Transverse colon (tissue), 4 donors: Measurements from ENCODE around the gene GPX4. TPM values are rescaled to one million over a fixed set of nuclear protein-coding genes. Genes with fewer than 3 reads are reported as not detected.

ENCODE experiments used
- DNase-seq: peaks from one replicate; pipeline ENCODE4 v3.0.0-alpha.2; 2019
- H3K27ac ChIP-seq, 4 donors: fragments of 200-600 bp; sonication (generic); 2 replicates each; pipeline ENCODE4 v1.5.1; 2016 to 2018; ENCODE audit warnings: inconsistent platforms in 4 of 4
- H3K27me3 ChIP-seq: fragments of 200-600 bp; sonication (generic); 2 replicates; pipeline ENCODE4 v1.5.1; 2017; ENCODE audit warnings: inconsistent platforms
- H3K36me3 ChIP-seq, 4 donors: fragments of 200-600 bp; sonication (generic); 2 replicates each; pipeline ENCODE4 v1.5.1; 2017 to 2019; ENCODE audit warnings: inconsistent platforms in 4 of 4
- H3K4me1 ChIP-seq, 4 donors: fragments of 200-600 bp; sonication (generic); 2 replicates each; pipeline ENCODE4 v1.5.1; 2017 to 2020; ENCODE audit warnings: inconsistent platforms in 4 of 4
- H3K4me3 ChIP-seq, 4 donors: fragments of 200-600 bp; sonication (generic); 1 replicate in 1 of 4; 2 replicates in 3 of 4; pipeline versions ENCODE4 v1.5.1 to v1.6.1; 2017 to 2019; ENCODE audit warnings: inconsistent platforms in 4 of 4
- H3K9me3 ChIP-seq, 2 donors: fragments of 200-600 bp; sonication (generic); 2 replicates each; pipeline ENCODE4 v1.5.1; 2017 to 2019; ENCODE audit warnings: inconsistent platforms in 2 of 2
- EP300 ChIP-seq: sonication (generic); formaldehyde crosslinking; IDR thresholded peaks from one replicate; pipeline ENCODE4 v1.6.1; 2017; ENCODE audit warnings: antibody characterized with exemption, low read depth
- POLR2A ChIP-seq: fragments of 450-650 bp; IDR thresholded peaks from one replicate; pipeline ENCODE4 v1.6.1; 2016; ENCODE audit warnings: antibody characterized with exemption, mild to moderate bottlenecking, moderate library complexity
- POLR2AphosphoS5 ChIP-seq, 3 donors: sonication (generic); formaldehyde crosslinking; IDR thresholded peaks; one replicate each; pipeline ENCODE4 v1.6.1; 2016; ENCODE audit warnings: antibody characterized with exemption in 3 of 3
- WGBS, 2 donors: methylation state at CpG; one replicate each; pipeline ENCODE4 v1.1.5; 2018; ENCODE audit warnings: low coverage in 1 of 2; 5-methylcytosine and 5-hydroxymethylcytosine counted together
- in situ Hi-C, 4 donors: fragments of 200-750 bp; cut with MboI; loops; one replicate each; pipeline versions ENCODE4 v1.15.0 to v1.15.1; 2017; ENCODE audit warnings: low sequenced_read_pairs in 3 of 4, low pct_ligation_motif_present in 1 of 4, low pct_unique_long_range_greater_than_20kb in 1 of 4
- intact Hi-C: fragments of 100-400 bp; cut with DNase I; formaldehyde crosslinking; loops from one replicate; pipeline ENCODE4 v1.15.1; 2023; ENCODE audit warnings: low total_unique reads
- total RNA-seq, 4 donors: library from RNA; depleted of rRNA; stranded (reverse); fragments of >200 nt; gene quantifications; one replicate each; pipeline ENCODE4 v1.1.0, GENCODE V29; 2016
- TF ChIP-seq, protein P1 (sequence below), 5 experiments: fragments of 200-600 bp in 3 of 5; fragments of 450-650 bp in 2 of 5; sonication (generic) in 3 of 5; IDR thresholded peaks; 1 replicate in 2 of 5; 2 replicates in 3 of 5; pipeline ENCODE4 v1.5.1; 2016 to 2017; ENCODE audit warnings: antibody characterized with exemption in 5 of 5, inconsistent platforms in 3 of 5, mild to moderate bottlenecking in 2 of 5, moderate library complexity in 1 of 5

GPX4 gene
- total RNA-seq, 4 donors from 2014 or later = 115 to 426 (median 261) TPM

DNA sequence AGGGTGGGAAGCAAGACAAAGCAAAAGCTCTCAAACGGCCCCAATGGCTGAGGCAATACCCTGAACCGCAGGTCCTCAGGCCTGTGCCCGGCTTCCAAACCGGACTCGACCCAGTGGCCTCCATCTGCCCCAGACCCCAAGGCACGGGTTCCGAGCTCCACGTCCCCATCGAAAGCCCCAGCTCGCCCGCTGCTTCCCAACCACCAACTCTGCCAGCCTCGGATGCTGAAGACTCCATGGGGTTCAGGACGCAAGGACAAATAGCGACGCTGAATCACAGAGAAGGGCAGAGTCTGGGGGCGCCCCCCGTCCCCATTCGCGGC lies 9.2 kb upstream of the GPX4 start:
- H3K27me3 ChIP-seq = no peaks in the 10 kb centered on the region
- TF ChIP-seq POLR2A = no peak
- TF ChIP-seq EP300 = no peak
- TF ChIP-seq, protein P1, sequence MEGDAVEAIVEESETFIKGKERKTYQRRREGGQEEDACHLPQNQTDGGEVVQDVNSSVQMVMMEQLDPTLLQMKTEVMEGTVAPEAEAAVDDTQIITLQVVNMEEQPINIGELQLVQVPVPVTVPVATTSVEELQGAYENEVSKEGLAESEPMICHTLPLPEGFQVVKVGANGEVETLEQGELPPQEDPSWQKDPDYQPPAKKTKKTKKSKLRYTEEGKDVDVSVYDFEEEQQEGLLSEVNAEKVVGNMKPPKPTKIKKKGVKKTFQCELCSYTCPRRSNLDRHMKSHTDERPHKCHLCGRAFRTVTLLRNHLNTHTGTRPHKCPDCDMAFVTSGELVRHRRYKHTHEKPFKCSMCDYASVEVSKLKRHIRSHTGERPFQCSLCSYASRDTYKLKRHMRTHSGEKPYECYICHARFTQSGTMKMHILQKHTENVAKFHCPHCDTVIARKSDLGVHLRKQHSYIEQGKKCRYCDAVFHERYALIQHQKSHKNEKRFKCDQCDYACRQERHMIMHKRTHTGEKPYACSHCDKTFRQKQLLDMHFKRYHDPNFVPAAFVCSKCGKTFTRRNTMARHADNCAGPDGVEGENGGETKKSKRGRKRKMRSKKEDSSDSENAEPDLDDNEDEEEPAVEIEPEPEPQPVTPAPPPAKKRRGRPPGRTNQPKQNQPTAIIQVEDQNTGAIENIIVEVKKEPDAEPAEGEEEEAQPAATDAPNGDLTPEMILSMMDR (IDR thresholded peaks at IDR 0.05) = no peak
- no peak for TF ChIP-seq POLR2AphosphoS5 (IDR thresholded peaks at IDR 0.05)
- H3K9me3 ChIP-seq = no peaks in the 10 kb centered on the region
- peaks cover 0 to 15% (median 6%) of the 10 kb centered on the region in 4 donors for H3K36me3 ChIP-seq
- in situ Hi-C loops (no loop called here), intact Hi-C loops (no loop called here)
- H3K4me3 ChIP-seq = peak overlapping the region; percentile 89 to 98 (median 92)
- H3K27ac ChIP-seq = peak overlapping the region; percentile 79 to 88 (median 86)
- H3K4me1 ChIP-seq = peaks cover 12 to 46% (median 32%) of the 10 kb centered on the region in 4 donors
- DNase-seq = no peak
- WGBS, 2 donors = 0 to 1% methylated on average over 3 to 16 of the region's 19 CpGs

DNA sequence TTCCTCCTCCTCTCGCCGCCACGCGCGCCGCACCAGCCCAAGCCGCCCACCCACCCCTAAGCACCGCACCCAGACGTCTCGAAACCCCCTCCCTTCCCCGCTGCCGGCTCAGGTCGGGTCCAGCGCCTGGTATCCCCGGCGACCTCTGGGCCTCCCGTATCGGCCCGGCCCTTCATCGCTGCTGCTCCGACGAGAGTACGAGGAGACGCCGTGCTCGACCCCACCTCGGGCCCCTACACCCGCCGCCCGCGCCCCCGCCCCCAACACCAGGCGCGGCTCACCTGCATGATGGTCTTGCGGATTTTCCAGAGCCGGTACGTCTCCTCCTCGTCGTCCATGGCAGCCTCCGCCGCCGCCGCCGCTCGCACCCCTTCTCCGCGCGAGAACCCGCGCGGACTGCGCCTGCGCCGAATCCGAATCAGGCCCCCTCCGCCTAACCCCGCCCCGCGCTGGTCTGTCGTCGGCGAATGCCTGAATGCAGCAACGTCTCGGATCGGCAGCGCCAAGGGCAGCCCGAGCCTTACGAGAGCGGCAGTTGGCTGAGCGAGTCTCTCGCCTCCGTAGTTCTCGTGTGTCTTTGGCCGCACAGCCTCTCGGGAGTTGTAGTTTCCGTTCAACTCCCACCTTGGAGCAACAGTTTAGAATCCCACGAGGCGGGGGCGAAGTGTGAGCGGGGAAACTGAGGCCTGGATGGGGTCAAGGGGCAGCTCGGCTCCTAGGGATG lies 8.7 kb upstream of the GPX4 start, which contains the start of gene POLR2E:
Gene POLR2E (minus strand): TSS at position 398 of the 724 bp plus-strand sequence. CDS start 60 bp downstream, at position 338.
- Histone ChIP-seq H3K27ac (peak within 1 kb of the TSS; percentile 79 to 88 (median 86)), H3K9me3 (no peaks in the 10 kb centered on the region), H3K36me3 (peaks cover 0 to 15% (median 6%) of the 10 kb centered on the region in 4 donors), H3K27me3 (no peaks in the 10 kb centered on the region), H3K4me3 (peak within 1 kb of the TSS; percentile 89 to 98 (median 92)), H3K4me1 (peaks cover 12 to 46% (median 32%) of the 10 kb centered on the region in 4 donors)
- 0% methylated on average over 70 of the region's 81 CpGs; no CpG with 5 or more reads in 1 of the 2 donors for WGBS, 2 donors
- intact Hi-C loops (no loop called here), in situ Hi-C loops (no loop called here)
- TF ChIP-seq, protein P1 (IDR thresholded peaks at IDR 0.05) = no peak
- TF ChIP-seq EP300 (no peak), POLR2A (peak; percentile 90), POLR2AphosphoS5 (IDR thresholded peaks at IDR 0.05) (peak; percentile 92 to 94 (median 94))
- peak; percentile 99 for DNase-seq

DNA sequence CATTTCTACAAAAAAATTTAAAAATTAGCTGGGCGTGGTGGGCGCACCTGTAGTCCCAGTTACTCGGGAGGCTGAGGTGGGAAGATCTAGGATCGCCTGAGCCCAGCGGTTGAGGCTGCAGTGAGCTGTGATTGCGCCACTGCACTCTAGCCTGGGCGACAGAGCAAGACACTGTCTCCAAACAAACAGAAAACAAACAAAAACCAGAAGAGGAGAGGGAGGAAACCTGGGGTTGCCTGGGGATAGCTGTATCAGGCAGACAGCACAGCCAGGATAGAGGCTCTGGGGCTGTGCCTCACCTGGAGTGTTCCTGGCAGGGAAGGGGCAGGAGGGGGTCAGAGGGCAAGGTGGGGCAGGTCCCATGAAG lies 6.0 kb upstream of the GPX4 start:
- in situ Hi-C loops = no loop called here
- intact Hi-C loops = no loop called here
- H3K27me3 ChIP-seq = no peaks in the 10 kb centered on the region
- H3K27ac ChIP-seq = peak overlapping the region; percentile 34 to 100 (median 57)
- TF ChIP-seq EP300 (no peak), POLR2A (no peak), POLR2AphosphoS5 (IDR thresholded peaks at IDR 0.05) (no peak)
- TF ChIP-seq, protein P1 (IDR thresholded peaks at IDR 0.05) = no peak
- H3K9me3 ChIP-seq = no peaks in the 10 kb centered on the region
- 57 to 65% methylated on average over 6 to 7 of the region's 7 CpGs for WGBS, 2 donors
- H3K4me1 ChIP-seq = peaks cover 20 to 64% (median 45%) of the 10 kb centered on the region in 4 donors
- no peak overlapping the region for H3K4me3 ChIP-seq
- DNase-seq = no peak
- peaks cover 0 to 8% (median 0%) of the 10 kb centered on the region in 4 donors for H3K36me3 ChIP-seq

DNA sequence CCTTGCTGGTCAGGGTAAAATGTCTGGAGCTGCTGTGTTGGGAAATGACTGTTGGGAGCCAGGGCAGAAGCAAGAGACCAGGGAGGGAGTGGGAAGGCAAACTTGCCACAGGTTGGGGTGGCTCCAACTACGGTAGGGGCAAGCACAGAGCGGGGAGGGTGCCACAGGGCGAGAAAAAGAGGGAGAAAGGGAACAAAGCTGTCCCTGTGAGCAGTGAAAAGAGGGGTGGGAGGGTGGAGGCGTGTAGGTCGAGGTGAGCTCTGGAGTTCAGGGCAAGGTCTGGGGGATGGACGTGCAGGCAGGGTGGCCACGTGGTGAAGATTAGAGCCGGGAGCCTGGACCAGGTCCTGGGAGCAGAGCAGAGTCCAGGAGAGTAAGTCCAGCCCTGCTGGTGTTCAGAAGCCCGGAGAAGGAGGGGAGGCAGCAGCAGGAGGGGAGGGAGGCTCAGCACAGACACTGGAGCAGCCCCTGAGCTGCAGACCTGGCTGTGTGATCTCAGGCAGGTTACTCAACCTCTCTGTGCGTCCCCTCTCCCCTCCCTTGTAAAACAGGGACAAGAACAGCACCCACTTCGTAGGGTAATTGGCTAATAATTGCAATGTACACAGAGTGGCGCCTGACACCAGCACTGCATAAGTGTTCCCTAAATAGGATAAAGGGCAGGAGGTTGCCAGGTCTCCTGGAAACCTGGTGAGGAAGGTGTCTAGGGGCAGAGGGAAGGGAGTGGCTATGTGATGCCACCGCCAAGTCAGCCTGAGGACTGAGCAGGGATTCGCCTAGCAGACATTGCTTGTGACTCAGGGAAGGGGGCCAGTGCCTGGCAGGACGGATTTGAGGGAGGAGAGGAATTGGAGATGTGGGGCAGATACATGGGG lies 5.4 kb upstream of the GPX4 start:
- H3K27ac ChIP-seq = peak overlapping the region; percentile 34 to 100 (median 57)
- peak; percentile 46 for DNase-seq
- peaks cover 0 to 4% (median 0%) of the 10 kb centered on the region in 4 donors for H3K36me3 ChIP-seq
- no peaks in the 10 kb centered on the region for H3K9me3 ChIP-seq
- H3K27me3 ChIP-seq = no peaks in the 10 kb centered on the region
- intact Hi-C loops (no loop called here), in situ Hi-C loops (no loop called here)
- no peak overlapping the region for H3K4me3 ChIP-seq
- 36 to 47% methylated on average over 5 to 15 of the region's 15 CpGs for WGBS, 2 donors
- H3K4me1 ChIP-seq = peaks cover 22 to 65% (median 49%) of the 10 kb centered on the region in 4 donors
- TF ChIP-seq POLR2A (no peak), POLR2AphosphoS5 (IDR thresholded peaks at IDR 0.05) (no peak), EP300 (no peak)
- TF ChIP-seq, protein P1 (IDR thresholded peaks at IDR 0.05) = no peak
